Thoracic aorta (tissue), 2 donors: Measurements from ENCODE around the gene TMEM244. TPM values are rescaled to one million over a fixed set of nuclear protein-coding genes. Genes with fewer than 3 reads are reported as not detected.

Experiments used
- ATAC-seq: fragments of 150-250 bp; one replicate; pipeline ENCODE4 v1.8.0; 2017; ENCODE audit warnings: low read depth; ENCODE audit not compliant: insufficient number of reproducible peaks, low FRiP score
- DNase-seq: peaks from one replicate; pipeline ENCODE4 v3.0.0-alpha.2; 2020; ENCODE audit warnings: low spot score
- H3K27ac ChIP-seq, 2 donors: fragments of 200-600 bp; sonication (generic); 1 replicate in 1 of 2; 2 replicates in 1 of 2; pipeline ENCODE4 v1.5.1; 2016; ENCODE audit warnings: mild to moderate bottlenecking in 2 of 2, moderate library complexity in 2 of 2
- H3K27me3 ChIP-seq: fragments of 200-600 bp; sonication (generic); replicated peaks from 2 replicates; pipeline ENCODE4 v1.6.0; 2016; ENCODE audit warnings: mild to moderate bottlenecking; ENCODE audit not compliant: insufficient read depth
- H3K36me3 ChIP-seq: fragments of 200-600 bp; sonication (generic); one replicate; pipeline ENCODE4 v1.5.1; 2016
- H3K4me1 ChIP-seq, 2 donors: fragments of 200-600 bp; sonication (generic); 1 replicate in 1 of 2; 2 replicates in 1 of 2; pipeline versions ENCODE4 v1.5.1 to v1.6.0; 2016; ENCODE audit warnings: low read depth in 2 of 2, mild to moderate bottlenecking in 1 of 2; ENCODE audit not compliant: control insufficient read depth in 1 of 2
- H3K4me3 ChIP-seq: fragments of 200-600 bp; sonication (generic); 2 replicates; pipeline ENCODE4 v1.5.1; 2016; ENCODE audit warnings: mild to moderate bottlenecking
- H3K9me3 ChIP-seq: fragments of 200-600 bp; sonication (generic); 2 replicates; pipeline ENCODE4 v1.5.1; 2016
- total RNA-seq, 2 donors: library from RNA; depleted of rRNA; stranded (reverse); fragments of >200 nt; gene quantifications; one replicate each; pipeline versions ENCODE4 v1.1.0 to v1.2.3, GENCODE V29; 2016
- TF ChIP-seq, protein P1 (sequence below): fragments of 200-600 bp; sonication (generic); IDR thresholded peaks from one replicate; pipeline ENCODE4 v1.5.1; 2019; ENCODE audit warnings: antibody characterized with exemption

The TMEM244 gene
- total RNA-seq, 2 donors from 2014 or later: not detected

DNA sequence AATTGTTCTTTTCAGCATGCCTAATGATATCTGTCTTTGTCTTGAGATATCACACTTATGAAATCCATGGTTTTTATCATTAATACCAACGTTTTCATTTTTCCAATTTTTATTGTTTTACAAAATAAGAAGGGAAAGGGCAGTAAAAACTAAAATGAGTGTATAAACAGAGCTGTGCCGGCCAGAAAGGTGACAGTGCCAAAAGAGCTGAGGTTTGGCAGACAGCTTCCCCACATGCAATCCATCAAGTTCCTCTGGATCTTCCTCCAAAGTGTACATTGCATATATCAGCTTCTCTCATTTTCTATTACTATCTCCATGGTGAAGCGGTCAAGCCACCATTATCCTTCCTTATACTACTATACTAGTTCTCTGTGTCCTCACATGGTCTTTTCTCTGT is 10.1 kb upstream of the TMEM244 start:
- no peaks in the 10 kb centered on the region for H3K4me1 ChIP-seq
- DNase-seq (no peak), ATAC-seq (no peak)
- no peak overlapping the region for H3K4me3 ChIP-seq
- H3K27ac ChIP-seq: no peak overlapping the region
- no peaks in the 10 kb centered on the region for H3K27me3 ChIP-seq
- H3K36me3 ChIP-seq: no peaks in the 10 kb centered on the region
- H3K9me3 ChIP-seq: no peaks in the 10 kb centered on the region
- TF ChIP-seq, protein P1, sequence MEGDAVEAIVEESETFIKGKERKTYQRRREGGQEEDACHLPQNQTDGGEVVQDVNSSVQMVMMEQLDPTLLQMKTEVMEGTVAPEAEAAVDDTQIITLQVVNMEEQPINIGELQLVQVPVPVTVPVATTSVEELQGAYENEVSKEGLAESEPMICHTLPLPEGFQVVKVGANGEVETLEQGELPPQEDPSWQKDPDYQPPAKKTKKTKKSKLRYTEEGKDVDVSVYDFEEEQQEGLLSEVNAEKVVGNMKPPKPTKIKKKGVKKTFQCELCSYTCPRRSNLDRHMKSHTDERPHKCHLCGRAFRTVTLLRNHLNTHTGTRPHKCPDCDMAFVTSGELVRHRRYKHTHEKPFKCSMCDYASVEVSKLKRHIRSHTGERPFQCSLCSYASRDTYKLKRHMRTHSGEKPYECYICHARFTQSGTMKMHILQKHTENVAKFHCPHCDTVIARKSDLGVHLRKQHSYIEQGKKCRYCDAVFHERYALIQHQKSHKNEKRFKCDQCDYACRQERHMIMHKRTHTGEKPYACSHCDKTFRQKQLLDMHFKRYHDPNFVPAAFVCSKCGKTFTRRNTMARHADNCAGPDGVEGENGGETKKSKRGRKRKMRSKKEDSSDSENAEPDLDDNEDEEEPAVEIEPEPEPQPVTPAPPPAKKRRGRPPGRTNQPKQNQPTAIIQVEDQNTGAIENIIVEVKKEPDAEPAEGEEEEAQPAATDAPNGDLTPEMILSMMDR: no peak

DNA sequence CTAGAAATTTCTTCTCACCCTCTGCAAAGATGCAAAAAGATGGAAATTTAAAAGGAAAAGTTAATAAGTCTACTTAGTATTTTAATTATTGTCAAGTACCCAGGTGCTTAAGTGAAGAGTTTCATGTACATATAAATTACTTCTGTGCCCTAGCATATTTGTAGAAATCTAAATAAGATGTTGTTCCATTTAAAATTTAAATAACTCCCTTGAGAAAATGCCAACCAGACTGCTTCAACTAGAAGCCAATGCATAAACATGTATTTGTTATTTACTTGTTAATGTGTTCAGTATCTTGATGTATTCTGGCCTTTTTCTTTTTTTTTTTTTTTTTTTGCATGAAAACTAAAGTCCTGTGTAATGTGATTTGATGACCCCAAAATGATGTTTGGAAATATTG is 6.3 kb upstream of the TMEM244 start:
- ATAC-seq: no peak
- no peak overlapping the region for H3K27ac ChIP-seq
- H3K4me3 ChIP-seq: no peak overlapping the region
- no peaks in the 10 kb centered on the region for H3K36me3 ChIP-seq
- H3K27me3 ChIP-seq: no peaks in the 10 kb centered on the region
- DNase-seq: no peak
- no peaks in the 10 kb centered on the region for H3K9me3 ChIP-seq
- no peaks in the 10 kb centered on the region for H3K4me1 ChIP-seq
- TF ChIP-seq, protein P1: no peak

DNA sequence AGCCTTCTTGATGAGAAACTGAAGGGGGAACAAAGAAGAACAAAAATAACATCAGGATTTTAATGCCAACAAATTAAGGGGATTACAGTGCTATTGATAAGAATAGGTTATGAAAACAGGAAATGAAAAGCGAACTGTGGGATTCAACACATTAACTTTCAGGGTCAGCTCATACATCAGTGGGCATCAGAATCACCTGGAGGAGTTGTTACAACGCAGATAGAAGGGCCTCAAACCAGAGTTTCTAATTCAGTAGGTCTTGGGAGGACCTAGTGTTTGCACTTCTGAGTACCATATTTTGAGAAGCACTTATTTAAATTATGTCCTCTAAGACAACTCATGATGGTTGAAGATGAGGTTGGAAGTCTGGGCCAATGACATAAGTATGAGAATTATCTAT is 5.6 kb upstream of the TMEM244 start:
- ATAC-seq (no peak), DNase-seq (no peak)
- Histone ChIP-seq H3K27me3 (no peaks in the 10 kb centered on the region), H3K4me1 (no peaks in the 10 kb centered on the region), H3K36me3 (no peaks in the 10 kb centered on the region), H3K9me3 (no peaks in the 10 kb centered on the region), H3K27ac (no peak overlapping the region), H3K4me3 (no peak overlapping the region)
- TF ChIP-seq, protein P1: no peak

DNA sequence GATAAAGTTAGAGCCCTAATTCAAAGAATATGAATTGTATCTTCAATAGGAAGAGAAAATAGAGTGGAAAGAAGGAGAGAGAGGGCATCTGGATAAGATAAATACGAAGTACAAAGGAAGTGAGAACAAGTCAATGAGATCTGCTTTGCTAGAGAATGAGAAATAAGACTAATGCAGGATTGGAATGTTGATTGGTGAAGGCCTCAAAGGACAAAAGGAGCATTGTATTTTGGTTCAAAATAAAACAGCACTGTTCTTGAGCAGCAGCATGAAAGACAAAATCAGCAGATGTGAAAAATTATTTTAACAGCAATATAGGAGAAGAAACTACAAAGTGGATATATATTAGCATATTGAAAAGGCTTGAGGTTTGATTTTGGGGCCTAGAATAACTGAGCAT is 5.1 kb upstream of the TMEM244 start:
- Histone ChIP-seq H3K36me3 (no peaks in the 10 kb centered on the region), H3K27me3 (no peaks in the 10 kb centered on the region), H3K4me3 (no peak overlapping the region), H3K4me1 (no peaks in the 10 kb centered on the region), H3K27ac (no peak overlapping the region), H3K9me3 (no peaks in the 10 kb centered on the region)
- DNase-seq (no peak), ATAC-seq (no peak)
- TF ChIP-seq, protein P1: no peak

DNA sequence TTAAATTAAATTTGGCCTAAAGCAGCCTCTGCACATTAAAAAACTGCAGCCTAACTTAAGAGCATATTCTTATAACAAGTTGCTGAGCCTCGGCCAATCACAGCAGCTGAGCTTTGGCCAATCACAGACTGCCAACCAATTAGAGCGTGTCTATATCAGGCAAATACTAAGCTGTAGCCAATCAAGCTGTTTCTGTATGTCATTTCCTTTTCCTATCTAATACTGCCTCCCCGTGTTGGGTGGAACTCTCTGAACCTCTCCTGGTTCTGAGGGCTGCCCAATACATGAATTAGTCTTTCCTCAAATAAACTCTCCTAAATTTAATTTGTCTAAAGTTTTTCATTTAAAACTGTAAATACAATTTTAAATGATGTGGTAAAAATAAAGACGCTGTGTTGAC is 3.9 kb upstream of the TMEM244 start:
- Histone ChIP-seq H3K27me3 (no peaks in the 10 kb centered on the region), H3K27ac (no peak overlapping the region), H3K9me3 (no peaks in the 10 kb centered on the region), H3K4me3 (no peak overlapping the region), H3K36me3 (no peaks in the 10 kb centered on the region), H3K4me1 (peaks cover 5 to 11% of the 10 kb centered on the region in 2 donors)
- TF ChIP-seq, protein P1: no peak
- no peak for ATAC-seq
- no peak for DNase-seq
